GM12878 (cell line): Measurements from ENCODE around the gene GAGE12J. TPM values are rescaled to one million over a fixed set of nuclear protein-coding genes. Genes with fewer than 3 reads are reported as not detected.
"Not testable (repeated sequence)": the region's sequence is repeated elsewhere in the genome, so short reads cannot be mapped to it uniquely, and the experiment has no call there.

Source experiments
- ATAC-seq: fragments of 200-7000 bp; cut with Tn5 transposase; 3 replicates; pipeline ENCODE4 v1.9.1; 2020; ENCODE audit warnings: mild to moderate bottlenecking, moderate library complexity
- BruUV-seq: library from RNA; stranded (reverse); fragments of 400-500 nt; replicated peaks from 2 replicates; lab custom pipeline; 2021; lab: Mats Ljungman, UMichigan
- CTCF ChIA-PET: fragments of 300-600 bp; sonication (Branson Sonifier 250); formaldehyde crosslinking; extraction: SDS; loops from one replicate; lab custom pipeline; 2021; ENCODE audit warnings: inconsistent platforms; lab: Yijun Ruan, JAX
- POLR2A ChIA-PET: fragments of 350-600 bp; formaldehyde crosslinking; extraction: SDS; loops from one replicate; lab custom pipeline; 2021; ENCODE audit warnings: inconsistent platforms; lab: Charles Lee
- RAD21 ChIA-PET: fragments of 300-600 bp; sonication (Branson Sonifier 250); formaldehyde crosslinking; loops from one replicate; lab custom pipeline; 2023; ENCODE audit warnings: antibody characterized with exemption; ENCODE audit not compliant: unreplicated experiment; lab: Charles Lee
- SMC1A ChIA-PET: fragments of 300-600 bp; sonication (Branson Sonifier 250); formaldehyde crosslinking; loops from one replicate; lab custom pipeline; 2023; ENCODE audit not compliant: unreplicated experiment, uncharacterized antibody; lab: Charles Lee
- DNase-seq: peaks from one replicate; pipeline ENCODE4 v3.0.0-alpha.2; 2011; ENCODE audit warnings: low read depth, low spot score
- FAIRE-seq: peaks from 3 replicates; lab custom pipeline; 2011; peaks lifted over from hg19 to GRCh38; lab: Jason Lieb, UNC
- H2AFZ ChIP-seq: 2 replicates; pipeline ENCODE4 v1.6.0; 2011; ENCODE audit warnings: low read depth, low read length, control low read depth; ENCODE audit not compliant: control insufficient read depth
- H3K27ac ChIP-seq: 2 replicates; pipeline ENCODE4 v1.5.1; 2011; ENCODE audit warnings: control low read depth; ENCODE audit not compliant: control insufficient read depth, insufficient read depth
- H3K27me3 ChIP-seq, 2 experiments: replicated peaks in 1 of 2; 2 replicates each; pipeline versions ENCODE4 v1.6.0 to v1.6.1; 2011; ENCODE audit warnings: low read length in 1 of 2; ENCODE audit not compliant: control insufficient read depth in 2 of 2, insufficient read depth in 2 of 2
- H3K36me3 ChIP-seq, 2 experiments: 2 replicates each; pipeline ENCODE4 v1.5.1; 2011; ENCODE audit warnings: low read length in 1 of 2; ENCODE audit not compliant: control insufficient read depth in 2 of 2, insufficient read depth in 2 of 2
- H3K4me1 ChIP-seq: 2 replicates; pipeline ENCODE4 v1.6.1; 2011; ENCODE audit warnings: mild to moderate bottlenecking, low read length, moderate library complexity, mixed read lengths; ENCODE audit not compliant: control insufficient read depth, insufficient read depth
- H3K4me2 ChIP-seq: 2 replicates; pipeline ENCODE4 v1.6.0; 2011; ENCODE audit warnings: control low read depth; ENCODE audit not compliant: control insufficient read depth, insufficient read depth
- H3K4me3 ChIP-seq: fragments of 200-600 bp; sonication (generic); 2 replicates; pipeline ENCODE4 v1.5.1; 2016
- H3K79me2 ChIP-seq: 2 replicates; pipeline ENCODE4 v1.6.0; 2011; ENCODE audit warnings: low read length; ENCODE audit not compliant: control insufficient read depth, insufficient read depth
- H3K9ac ChIP-seq: 2 replicates; pipeline ENCODE4 v1.8.0; 2011; ENCODE audit warnings: low read length, control low read depth, mixed read lengths; ENCODE audit not compliant: control insufficient read depth, insufficient read depth
- H3K9me3 ChIP-seq: replicated peaks from 3 replicates; pipeline ENCODE4 v1.5.1; 2011; ENCODE audit warnings: mild to moderate bottlenecking, low read length; ENCODE audit not compliant: control insufficient read depth, insufficient read depth
- H4K20me1 ChIP-seq: 2 replicates; pipeline ENCODE4 v1.6.0; 2011; ENCODE audit not compliant: control insufficient read depth, insufficient read depth
- BMI1 ChIP-seq: fragments of 450-650 bp; IDR thresholded peaks from 2 replicates; pipeline ENCODE4 v1.6.1; 2016; ENCODE audit warnings: mild to moderate bottlenecking, moderate library complexity, borderline replicate concordance
- GABPA ChIP-seq: IDR thresholded peaks from 2 replicates; pipeline ENCODE4 v1.6.1; 2014; ENCODE audit warnings: antibody characterized with exemption, low read depth, mild to moderate bottlenecking, inconsistent platforms
- MYB ChIP-seq: fragments of 150-350 bp; IDR thresholded peaks from 2 replicates; pipeline ENCODE4 v1.6.1; 2014; ENCODE audit warnings: mild to moderate bottlenecking, low read depth, low read length, borderline replicate concordance
- WGBS: methylation state at CpG from one replicate; pipeline ENCODE4 v1.1.6; 2016; ENCODE audit warnings: low lambda C conversion rate; ENCODE audit not compliant: insufficient replicate concordance, insufficient coverage; ENCODE audit errors: missing lambda C conversion rate; 5-methylcytosine and 5-hydroxymethylcytosine counted together
- in situ Hi-C: fragments of 300-500 bp; cut with MboI; formaldehyde crosslinking; loops from 9 replicates; pipeline ENCODE4 v1.14.3; 2018; ENCODE audit warnings: mixed read lengths
- intact Hi-C: fragments of 100-400 bp; cut with micrococcal nuclease; formaldehyde crosslinking; loops from one replicate; pipeline ENCODE4 v1.14.2; 2022; ENCODE audit not compliant: unreplicated experiment
- polyA plus RNA-seq, 11 experiments: library from polyadenylated mRNA; depleted of rRNA in 4 of 11; unstranded in 6 of 11; stranded (reverse) in 5 of 11; fragments of >200 nt; fragmentation: Nextera tagmentation in 4 of 11; fragmentation: Illumina TruSeq in 1 of 11; extraction: Ambion mirVana in 4 of 11; extraction: Trizol in 1 of 11; gene quantifications; 1 replicate in 1 of 11; 2 replicates in 10 of 11; pipeline versions ENCODE4 v1.2.1 to v1.2.3, GENCODE V29; 2011 to 2016; ENCODE audit warnings: inconsistent platforms in 2 of 11, missing spikeins in 2 of 11, low read depth in 1 of 11
- total RNA-seq, 4 experiments: library from RNA; depleted of rRNA in 3 of 4; stranded (reverse); fragments of >200 nt in 3 of 4; fragmentation: Illumina TruSeq in 1 of 4; extraction: Trizol in 1 of 4; gene quantifications; 2 replicates each; pipeline versions ENCODE4 v1.2.1 to v1.2.3, GENCODE V29; 2013 to 2021
- TF ChIP-seq, protein P1 (sequence below): fragments of 150-350 bp; IDR thresholded peaks from 2 replicates; pipeline ENCODE4 v1.6.1; 2014; ENCODE audit warnings: mild to moderate bottlenecking, low read depth, low read length

GAGE12J gene
- total and polyA plus RNA-seq, 10 of the 15 experiments (the other 5 are each of a cell fraction or from before 2014, with no cell fraction given) = not detected

DNA sequence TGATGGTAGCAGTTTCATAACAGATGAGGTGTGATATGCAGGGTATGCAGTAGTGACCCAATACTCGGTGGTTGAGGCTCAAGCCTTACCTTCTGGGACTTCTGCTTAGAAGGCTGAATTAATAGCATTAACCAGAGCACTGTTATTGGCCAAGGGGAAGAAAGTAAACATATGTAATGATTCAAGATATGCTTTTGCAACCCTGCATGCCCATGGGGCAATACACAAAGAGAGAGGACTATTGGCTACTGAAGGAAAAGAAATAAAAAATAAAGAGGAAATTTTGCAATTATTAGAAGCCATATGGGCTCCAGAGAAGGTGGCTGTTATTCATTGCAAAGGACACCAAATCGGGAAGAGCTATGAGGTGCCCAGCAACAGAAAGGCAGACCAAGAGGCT, 9.7 kb upstream of the GAGE12J start (continued):
- TF ChIP-seq MYB (no peak), BMI1 (no peak)
- TF ChIP-seq, protein P1, sequence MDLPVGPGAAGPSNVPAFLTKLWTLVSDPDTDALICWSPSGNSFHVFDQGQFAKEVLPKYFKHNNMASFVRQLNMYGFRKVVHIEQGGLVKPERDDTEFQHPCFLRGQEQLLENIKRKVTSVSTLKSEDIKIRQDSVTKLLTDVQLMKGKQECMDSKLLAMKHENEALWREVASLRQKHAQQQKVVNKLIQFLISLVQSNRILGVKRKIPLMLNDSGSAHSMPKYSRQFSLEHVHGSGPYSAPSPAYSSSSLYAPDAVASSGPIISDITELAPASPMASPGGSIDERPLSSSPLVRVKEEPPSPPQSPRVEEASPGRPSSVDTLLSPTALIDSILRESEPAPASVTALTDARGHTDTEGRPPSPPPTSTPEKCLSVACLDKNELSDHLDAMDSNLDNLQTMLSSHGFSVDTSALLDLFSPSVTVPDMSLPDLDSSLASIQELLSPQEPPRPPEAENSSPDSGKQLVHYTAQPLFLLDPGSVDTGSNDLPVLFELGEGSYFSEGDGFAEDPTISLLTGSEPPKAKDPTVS = no peak

DNA sequence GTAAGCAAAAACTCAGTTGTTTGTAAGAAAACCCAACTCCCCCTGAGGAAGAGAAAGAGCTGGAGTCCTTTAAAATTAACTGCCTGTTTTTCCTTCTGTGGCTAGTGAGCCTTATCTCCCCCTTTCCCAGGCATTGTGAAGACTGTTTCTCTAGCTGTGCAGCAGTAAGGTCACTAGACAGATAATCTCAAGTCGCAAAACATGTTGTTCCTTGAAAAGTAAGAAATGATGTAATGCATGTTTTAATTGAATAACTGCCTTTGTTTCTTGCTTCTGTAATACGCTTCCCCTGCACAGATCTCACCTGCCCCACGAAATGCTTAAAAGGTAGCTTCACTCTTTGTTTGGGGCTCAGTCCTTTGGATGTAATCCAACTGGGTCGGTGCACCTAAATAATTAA, 5.8 kb upstream of the GAGE12J start:
- RAD21 ChIA-PET = no interaction called here

DNA sequence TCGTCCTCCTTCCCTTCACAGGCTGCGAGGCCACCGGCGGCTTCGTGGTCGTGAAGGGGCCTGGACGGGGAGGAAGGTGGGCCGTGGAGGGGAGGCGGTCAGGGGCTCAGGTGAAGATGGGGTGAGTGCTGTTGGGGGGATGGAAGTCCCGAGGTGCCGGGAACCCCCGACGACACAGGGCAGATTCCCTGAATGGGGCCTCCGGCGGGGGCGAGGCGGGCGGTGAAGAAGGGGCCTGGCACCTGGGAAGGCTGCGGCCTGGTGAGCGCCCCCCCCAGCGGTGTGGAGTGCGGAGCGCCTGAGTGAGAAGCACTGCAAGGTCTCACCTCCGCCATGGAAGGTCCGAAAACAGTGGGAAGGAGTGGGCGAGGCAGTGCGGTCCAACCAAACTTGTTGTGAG, 429 bp downstream of the GAGE12J start:
- H4K20me1 ChIP-seq = not testable (repeated sequence)

More for the DNA sequence above, 5.8 kb upstream of the GAGE12J start:
- H3K4me3 ChIP-seq = no peak overlapping the region
- ATAC-seq (no peak), FAIRE-seq (no peak), DNase-seq (no peak)
- in situ Hi-C loops (no loop called here), intact Hi-C loops (no loop called here)
- no peaks in the 10 kb centered on the region for H3K36me3 ChIP-seq
- no peaks in the 10 kb centered on the region for H3K4me1 ChIP-seq
- no TSS peak for BruUV-seq
- no peaks in the 10 kb centered on the region for H3K79me2 ChIP-seq
- TF ChIP-seq GABPA = no peak
- TF ChIP-seq BMI1 = no peak
- 13% methylated on average over 4 of the region's 4 CpGs for WGBS
- no peak overlapping the region for H3K9ac ChIP-seq
- H2AFZ ChIP-seq = no peak overlapping the region
- H3K27ac ChIP-seq = no peak overlapping the region
- ChIA-PET POLR2A (no interaction called here), CTCF (no interaction called here), SMC1A (no interaction called here)
- H3K9me3 ChIP-seq = no peaks in the 10 kb centered on the region
- H3K27me3 ChIP-seq = no peaks in the 10 kb centered on the region
- no peaks in the 10 kb centered on the region for H4K20me1 ChIP-seq
- no peak overlapping the region for H3K4me2 ChIP-seq

DNA sequence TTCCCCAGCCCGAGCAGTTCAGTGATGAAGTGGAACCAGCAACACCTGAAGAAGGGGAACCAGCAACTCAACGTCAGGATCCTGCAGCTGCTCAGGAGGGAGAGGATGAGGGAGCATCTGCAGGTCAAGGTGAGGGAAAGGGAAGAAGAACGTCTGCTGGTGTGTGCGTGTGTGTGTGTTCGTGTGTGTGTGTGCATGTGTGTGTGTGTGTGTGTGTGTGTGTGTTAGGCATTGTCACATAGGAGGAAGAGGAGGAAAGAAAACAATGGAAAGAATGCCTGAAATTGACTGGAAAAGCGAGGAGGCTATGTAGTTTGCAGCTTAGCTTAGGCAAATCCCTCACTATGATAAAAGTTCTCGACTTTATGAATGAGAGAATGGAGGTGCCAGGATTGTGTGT, 1.9 kb downstream of the GAGE12J start:
- POLR2A ChIA-PET, H4K20me1 ChIP-seq, RAD21 ChIA-PET: not testable (repeated sequence)

More for the DNA sequence above, 429 bp downstream of the GAGE12J start:
- H3K4me1 ChIP-seq, H2AFZ ChIP-seq, H3K9me3 ChIP-seq, in situ Hi-C loops, ATAC-seq, H3K9ac ChIP-seq, H3K27ac ChIP-seq, H3K4me3 ChIP-seq, intact Hi-C loops, BruUV-seq, RAD21 ChIA-PET, POLR2A ChIA-PET, SMC1A ChIA-PET, CTCF ChIA-PET, H3K36me3 ChIP-seq, H3K27me3 ChIP-seq, H3K4me2 ChIP-seq, FAIRE-seq, DNase-seq, H3K79me2 ChIP-seq: not testable (repeated sequence)
- no CpG with 5 or more reads among the region's 27 CpGs for WGBS

More for the DNA sequence above, 1.9 kb downstream of the GAGE12J start:
- WGBS = 59% methylated on average over 3 of the region's 7 CpGs
- DNase-seq, H2AFZ ChIP-seq, H3K27me3 ChIP-seq, intact Hi-C loops, H3K4me1 ChIP-seq, in situ Hi-C loops, H3K79me2 ChIP-seq, H3K36me3 ChIP-seq, H3K4me3 ChIP-seq, BruUV-seq, FAIRE-seq, H3K27ac ChIP-seq, H3K9ac ChIP-seq, H3K4me2 ChIP-seq, CTCF ChIA-PET, H3K9me3 ChIP-seq, SMC1A ChIA-PET, ATAC-seq: not testable (repeated sequence)
